GM23338 (cell line): ENCODE data around the gene PDX1. TPM values are rescaled to one million over a fixed set of nuclear protein-coding genes. Genes with fewer than 3 reads are reported as not detected.

Experiments used
- ATAC-seq: fragments of 200-7000 bp; cut with Tn5 transposase; 3 replicates; pipeline ENCODE4 v1.9.1; 2020
- DNase-seq: peaks from one replicate; pipeline ENCODE4 v3.0.0-alpha.2; 2015; ENCODE audit warnings: low spot score
- H2AFZ ChIP-seq: fragments of 200-600 bp; sonication (generic); 2 replicates; pipeline ENCODE4 v1.8.0; 2016; ENCODE audit warnings: antibody characterized with exemption, mild to moderate bottlenecking, moderate library complexity
- H3F3A ChIP-seq: fragments of 200-600 bp; sonication (generic); replicated peaks from 2 replicates; pipeline ENCODE4 v1.8.0; 2017; ENCODE audit warnings: antibody characterized with exemption, mixed run types, low read depth
- H3K27ac ChIP-seq: fragments of 200-600 bp; sonication (generic); 2 replicates; pipeline ENCODE4 v1.6.1; 2016; ENCODE audit warnings: low read depth
- H3K27me3 ChIP-seq: fragments of 200-600 bp; sonication (generic); 2 replicates; pipeline ENCODE4 v1.8.0; 2016; ENCODE audit warnings: mild to moderate bottlenecking, mixed run types, moderate library complexity; ENCODE audit not compliant: insufficient read depth
- H3K36me3 ChIP-seq: fragments of 200-600 bp; sonication (generic); 2 replicates; pipeline ENCODE4 v1.8.0; 2016; ENCODE audit warnings: mild to moderate bottlenecking; ENCODE audit not compliant: insufficient read depth
- H3K4me1 ChIP-seq: fragments of 200-600 bp; sonication (generic); 2 replicates; pipeline ENCODE4 v1.8.0; 2016; ENCODE audit warnings: mild to moderate bottlenecking, moderate library complexity; ENCODE audit not compliant: insufficient read depth
- H3K4me2 ChIP-seq: fragments of 200-600 bp; sonication (generic); 2 replicates; pipeline ENCODE4 v1.7.1; 2017; ENCODE audit warnings: mixed run types
- H3K4me3 ChIP-seq: fragments of 200-600 bp; sonication (generic); 2 replicates; pipeline ENCODE4 v1.6.1; 2016; ENCODE audit warnings: mixed run types
- H3K79me2 ChIP-seq: fragments of 200-600 bp; sonication (generic); replicated peaks from 2 replicates; pipeline ENCODE4 v1.8.0; 2017; ENCODE audit warnings: mild to moderate bottlenecking; ENCODE audit not compliant: insufficient read depth
- H3K9me2 ChIP-seq: fragments of 200-600 bp; sonication (generic); 2 replicates; pipeline ENCODE4 v1.8.0; 2017; ENCODE audit not compliant: insufficient read depth
- H4K20me1 ChIP-seq: fragments of 200-600 bp; sonication (generic); replicated peaks from 2 replicates; pipeline ENCODE4 v1.8.0; 2017; ENCODE audit warnings: mild to moderate bottlenecking; ENCODE audit not compliant: insufficient read depth
- H3K27ac Mint-ChIP-seq: 2 replicates; pipeline ENCODE4 v1.8.0; 2020; ENCODE audit warnings: inconsistent platforms, mild to moderate bottlenecking, moderate library complexity, mixed read lengths
- H3K27me3 Mint-ChIP-seq: 3 replicates; pipeline ENCODE4 v1.8.0; 2022; ENCODE audit warnings: low read depth, mild to moderate bottlenecking, moderate library complexity, mixed read lengths, inconsistent platforms; ENCODE audit not compliant: insufficient read depth, poor library complexity
- H3K36me3 Mint-ChIP-seq: 3 replicates; pipeline ENCODE4 v1.8.0; 2021; ENCODE audit warnings: low read depth, mild to moderate bottlenecking, inconsistent platforms, moderate library complexity, mixed read lengths
- H3K4me1 Mint-ChIP-seq: 3 replicates; pipeline ENCODE4 v1.8.0; 2020; ENCODE audit warnings: mild to moderate bottlenecking, inconsistent platforms, mixed read lengths
- H3K4me3 Mint-ChIP-seq: 3 replicates; pipeline ENCODE4 v1.8.0; 2021; ENCODE audit warnings: moderate library complexity, mild to moderate bottlenecking, inconsistent platforms, mixed read lengths
- H3K9me3 Mint-ChIP-seq: 3 replicates; pipeline ENCODE4 v1.8.0; 2020; ENCODE audit warnings: moderate library complexity, mild to moderate bottlenecking, inconsistent platforms, mixed read lengths
- CREB1 ChIP-seq: fragments of 250-450 bp; sonication (Bioruptor Pico); IDR thresholded peaks from 2 replicates; pipeline ENCODE4 v1.5.0; 2020; ENCODE audit warnings: low read depth, mild to moderate bottlenecking, moderate library complexity
- CTCF ChIP-seq, 2 experiments: fragments of 200-600 bp in 1 of 2; sonication (generic) in 1 of 2; conservative IDR thresholded peaks; 2 replicates each; pipeline versions ENCODE4 v1.5.1 to v1.6.1; 2016 to 2017; ENCODE audit warnings: antibody characterized with exemption in 2 of 2, low read depth in 2 of 2, mild to moderate bottlenecking in 2 of 2, moderate library complexity in 1 of 2
- EZH2 ChIP-seq: fragments of 200-600 bp; sonication (generic); IDR thresholded peaks from one replicate; pipeline ENCODE4 v1.8.0; 2017; ENCODE audit warnings: antibody characterized with exemption, mild to moderate bottlenecking, low read depth; ENCODE audit not compliant: unreplicated experiment
- EZH2phosphoT487 ChIP-seq: fragments of 200-600 bp; sonication (generic); IDR thresholded peaks from one replicate; pipeline ENCODE4 v1.8.1; 2018; ENCODE audit warnings: antibody characterized with exemption; ENCODE audit not compliant: unreplicated experiment
- JUNB ChIP-seq: IDR thresholded peaks from one replicate; pipeline ENCODE4 v1.6.1; 2016; ENCODE audit warnings: antibody characterized with exemption; ENCODE audit not compliant: unreplicated experiment
- POLR2AphosphoS5 ChIP-seq: IDR thresholded peaks from 2 replicates; pipeline ENCODE4 v1.6.1; 2016; ENCODE audit warnings: antibody characterized with exemption, low read depth
- REST ChIP-seq: IDR thresholded peaks from one replicate; pipeline ENCODE4 v1.6.1; 2018; ENCODE audit warnings: antibody characterized with exemption; ENCODE audit not compliant: unreplicated experiment
- ZNF331 ChIP-seq: fragments of 250-450 bp; sonication (Bioruptor Pico); IDR thresholded peaks from 2 replicates; pipeline ENCODE4 v1.5.0; 2020; ENCODE audit warnings: low read depth, mild to moderate bottlenecking, moderate library complexity
- ZNF462 ChIP-seq: fragments of 250-450 bp; sonication (Bioruptor Pico); IDR thresholded peaks from 2 replicates; pipeline ENCODE4 v1.5.0; 2020; ENCODE audit warnings: mild to moderate bottlenecking, moderate library complexity
- polyA plus RNA-seq: library from polyadenylated mRNA; unstranded; fragments of >200 nt; fragmentation: Nextera tagmentation; extraction: Ambion mirVana; gene quantifications from 2 replicates; pipeline ENCODE4 v1.2.1, GENCODE V29; 2016
- total RNA-seq: library from RNA; depleted of rRNA; stranded (reverse); fragments of >200 nt; shearing (Covaris generic); gene quantifications from 2 replicates; pipeline ENCODE4 v1.2.3, GENCODE V29; 2014
- TF ChIP-seq, protein P1 (sequence below): IDR thresholded peaks from 2 replicates; pipeline ENCODE4 v1.6.1; 2016; ENCODE audit warnings: antibody characterized with exemption

The PDX1 gene
- total and polyA plus RNA-seq, 2 experiments from 2014 or later, result not detected

- TF ChIP-seq ZNF462 (CRISPR knock-in tag), result no peak
- TF ChIP-seq CREB1, result no peak
- no peak for TF ChIP-seq JUNB
Observed at GRCh38 chr13:27965740-27966640, 46.2 kb downstream of the PDX1 start (continued).

- no peaks in the 10 kb centered on the region for H3K79me2 ChIP-seq
- H3K27me3 Mint-ChIP-seq, result peaks cover 100% of the 10 kb centered on the region
- peak overlapping the region; percentile 41 for H3K4me3 ChIP-seq
- no peaks in the 10 kb centered on the region; the same call in 2 of the 3 replicates for H3K9me3 Mint-ChIP-seq
- H3K4me1 Mint-ChIP-seq, result peaks cover 66% of the 10 kb centered on the region
- peak overlapping the region; percentile 47; the same call in 1 of the 3 replicates for H3K4me3 Mint-ChIP-seq
- peaks cover 35% of the 10 kb centered on the region for H4K20me1 ChIP-seq
- no peak overlapping the region for H2AFZ ChIP-seq
- no peaks in the 10 kb centered on the region; the same call in 2 of the 3 replicates for H3K36me3 Mint-ChIP-seq
- H3F3A ChIP-seq, result peaks cover 49% of the 10 kb centered on the region
- H3K9me2 ChIP-seq, result no peaks in the 10 kb centered on the region
- H3K27ac Mint-ChIP-seq, result no peak overlapping the region
- H3K4me1 ChIP-seq, result peaks cover 67% of the 10 kb centered on the region
- H3K4me2 ChIP-seq, result peak overlapping the region; percentile 73
- DNase-seq, result peak; percentile 82
- peaks cover 100% of the 10 kb centered on the region for H3K27me3 ChIP-seq
- ATAC-seq, result peak; percentile 8
- no peaks in the 10 kb centered on the region; the same call in 1 of the 2 replicates for H3K36me3 ChIP-seq
- no peak overlapping the region for H3K27ac ChIP-seq
- no peak for TF ChIP-seq POLR2AphosphoS5
- TF ChIP-seq CTCF (conservative IDR thresholded peaks at IDR 0.05; ENCODE audit: low read depth in 2 of 2), result no peak
- TF ChIP-seq, protein P1, sequence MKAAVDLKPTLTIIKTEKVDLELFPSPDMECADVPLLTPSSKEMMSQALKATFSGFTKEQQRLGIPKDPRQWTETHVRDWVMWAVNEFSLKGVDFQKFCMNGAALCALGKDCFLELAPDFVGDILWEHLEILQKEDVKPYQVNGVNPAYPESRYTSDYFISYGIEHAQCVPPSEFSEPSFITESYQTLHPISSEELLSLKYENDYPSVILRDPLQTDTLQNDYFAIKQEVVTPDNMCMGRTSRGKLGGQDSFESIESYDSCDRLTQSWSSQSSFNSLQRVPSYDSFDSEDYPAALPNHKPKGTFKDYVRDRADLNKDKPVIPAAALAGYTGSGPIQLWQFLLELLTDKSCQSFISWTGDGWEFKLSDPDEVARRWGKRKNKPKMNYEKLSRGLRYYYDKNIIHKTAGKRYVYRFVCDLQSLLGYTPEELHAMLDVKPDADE, result no peak
- no peak for TF ChIP-seq ZNF331
- peak; percentile 88 for TF ChIP-seq EZH2
- no peak for TF ChIP-seq JUNB
- TF ChIP-seq CREB1, result no peak
- TF ChIP-seq EZH2phosphoT487, result peak; percentile 96
- no peak for TF ChIP-seq REST
Observed at GRCh38 chr13:27966641-27967202, 46.9 kb downstream of the PDX1 start.
